Midbrain (tissue), 1 donor: ENCODE data around the gene SLC39A10.
A peak's percentile ranks its signal among the peaks of the same experiment; 100 is the strongest.
"Not testable (repeated sequence)": the region's sequence is repeated elsewhere in the genome, so short reads cannot be mapped to it uniquely, and the experiment has no call there.

Experiments used
- DNase-seq: peaks from one replicate; lab custom pipeline; 2025; lab: John Stamatoyannopoulos, UW

The SLC39A10 gene

GRCh38 chr2:195646424-195646823 is 10.6 kb upstream of the SLC39A10 start:
- no peak for DNase-seq

- DNase-seq, result no peak
These were observed 9.7 kb upstream of the SLC39A10 start for GRCh38 chr2:195647302-195647701.

- not testable (repeated sequence) for DNase-seq
These were observed 8.7 kb upstream of the SLC39A10 start for GRCh38 chr2:195648370-195648769.

- DNase-seq, result no peak
These were observed 8.2 kb upstream of the SLC39A10 start for GRCh38 chr2:195648787-195649186.

GRCh38 chr2:195649629-195650190 is 7.3 kb upstream of the SLC39A10 start:
- DNase-seq, result no peak

GRCh38 chr2:195651046-195651445 is 6.0 kb upstream of the SLC39A10 start:
- no peak for DNase-seq

- DNase-seq, result no peak
These were observed 4.1 kb upstream of the SLC39A10 start for GRCh38 chr2:195652911-195653310.

- DNase-seq, result peak; percentile 58
These were observed 716 bp upstream of the SLC39A10 start for GRCh38 chr2:195656161-195656858.

GRCh38 chr2:195657634-195658540 is 861 bp downstream of the SLC39A10 start:
- DNase-seq, result peak; percentile 59

GRCh38 chr2:195658541-195658890 is 1.5 kb downstream of the SLC39A10 start:
- DNase-seq, result no peak

GRCh38 chr2:195659114-195659513 is 2.1 kb downstream of the SLC39A10 start:
- no peak for DNase-seq

- DNase-seq, result peak; percentile 86
These were observed 3.2 kb downstream of the SLC39A10 start for GRCh38 chr2:195659982-195660890.

GRCh38 chr2:195662138-195662537 is 5.1 kb downstream of the SLC39A10 start:
- DNase-seq, result no peak

- no peak for DNase-seq
These were observed 6.0 kb downstream of the SLC39A10 start for GRCh38 chr2:195663007-195663406.

GRCh38 chr2:195664528-195664927 is 7.5 kb downstream of the SLC39A10 start:
- no peak for DNase-seq

GRCh38 chr2:195665153-195665552 is 8.1 kb downstream of the SLC39A10 start:
- not testable (repeated sequence) for DNase-seq

- DNase-seq, result no peak
These were observed 9.2 kb downstream of the SLC39A10 start for GRCh38 chr2:195666113-195666712.

- no peak for DNase-seq
These were observed 10.9 kb downstream of the SLC39A10 start for GRCh38 chr2:195667974-195668373.

- DNase-seq, result no peak
These were observed 13.2 kb downstream of the SLC39A10 start for GRCh38 chr2:195670191-195670590.

- DNase-seq, result no peak
These were observed 14.5 kb downstream of the SLC39A10 start for GRCh38 chr2:195671563-195671962.

GRCh38 chr2:195672674-195673073 is 15.6 kb downstream of the SLC39A10 start:
- no peak for DNase-seq
